Osteocyte (in vitro differentiated cells): ENCODE data around the gene NCAM1. TPM values are rescaled to one million over a fixed set of nuclear protein-coding genes. Genes with fewer than 3 reads are reported as not detected.

Experiments
- DNase-seq: peaks from one replicate; pipeline ENCODE4 v3.0.0; 2021; ENCODE audit warnings: mixed read lengths; ENCODE audit not compliant: unreplicated experiment; ENCODE audit errors: extremely low spot score
- H3K27ac Mint-ChIP-seq: one replicate; pipeline ENCODE4 v1.8.0; 2021; ENCODE audit warnings: mild to moderate bottlenecking, mixed read lengths; ENCODE audit not compliant: unreplicated experiment
- H3K27me3 Mint-ChIP-seq: one replicate; pipeline ENCODE4 v1.8.0; 2021; ENCODE audit warnings: mixed read lengths; ENCODE audit not compliant: unreplicated experiment
- H3K36me3 Mint-ChIP-seq: one replicate; pipeline ENCODE4 v1.8.0; 2021; ENCODE audit warnings: mixed read lengths; ENCODE audit not compliant: unreplicated experiment
- H3K4me1 Mint-ChIP-seq: one replicate; pipeline ENCODE4 v1.8.0; 2021; ENCODE audit warnings: mixed read lengths; ENCODE audit not compliant: unreplicated experiment
- H3K4me3 Mint-ChIP-seq: one replicate; pipeline ENCODE4 v1.8.0; 2021; ENCODE audit warnings: mild to moderate bottlenecking, moderate library complexity, mixed read lengths; ENCODE audit not compliant: unreplicated experiment
- H3K9me3 Mint-ChIP-seq: one replicate; pipeline ENCODE4 v1.8.0; 2021; ENCODE audit warnings: mixed read lengths; ENCODE audit not compliant: unreplicated experiment
- total RNA-seq: library from RNA; stranded (reverse); gene quantifications from 2 replicates; pipeline ENCODE4 v1.2.1, GENCODE V29; 2021
- TF ChIP-seq, protein P1 (sequence below): fragments of 200-600 bp; sonication (generic); IDR thresholded peaks from 2 replicates; pipeline ENCODE4 v1.5.0; 2021; ENCODE audit warnings: antibody characterized with exemption, mild to moderate bottlenecking, moderate library complexity

NCAM1 gene
- total RNA-seq, 1 donor from 2014 or later, result 2.2 TPM

DNA sequence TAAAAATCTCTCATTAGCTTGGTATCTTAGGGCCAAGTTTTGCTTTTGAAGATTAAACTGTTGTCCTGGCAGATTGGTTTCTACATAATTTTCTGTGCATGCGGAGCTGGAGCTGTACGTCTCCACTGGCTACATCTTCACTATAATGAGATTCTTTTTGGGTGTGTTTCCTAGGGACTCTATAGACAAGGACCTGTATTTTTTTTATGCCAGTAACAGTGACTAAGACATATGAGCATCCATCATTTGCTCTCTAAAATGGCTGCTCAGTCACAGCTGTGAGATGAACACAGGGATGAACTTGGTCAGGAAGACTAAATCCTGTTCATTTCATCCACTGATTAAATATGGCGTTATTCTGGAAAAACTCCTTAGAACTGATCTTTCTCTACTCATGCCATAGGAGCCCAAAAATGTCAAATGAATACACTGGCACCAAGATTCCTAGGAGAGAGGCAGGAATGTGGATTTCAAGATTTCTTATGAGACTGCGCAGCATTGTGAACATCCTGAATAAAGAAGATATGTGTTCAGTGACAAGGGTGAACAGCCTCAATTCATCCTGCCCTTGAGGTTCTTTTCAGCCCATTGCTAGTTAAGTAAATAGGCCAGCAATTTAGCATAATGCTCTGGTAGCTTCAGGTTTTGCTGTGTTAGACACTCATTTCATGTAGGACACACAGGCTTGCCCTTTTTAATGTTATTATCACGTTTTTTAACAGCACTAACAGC lies 168.2 kb downstream of the NCAM1 start:
- TF ChIP-seq, protein P1, sequence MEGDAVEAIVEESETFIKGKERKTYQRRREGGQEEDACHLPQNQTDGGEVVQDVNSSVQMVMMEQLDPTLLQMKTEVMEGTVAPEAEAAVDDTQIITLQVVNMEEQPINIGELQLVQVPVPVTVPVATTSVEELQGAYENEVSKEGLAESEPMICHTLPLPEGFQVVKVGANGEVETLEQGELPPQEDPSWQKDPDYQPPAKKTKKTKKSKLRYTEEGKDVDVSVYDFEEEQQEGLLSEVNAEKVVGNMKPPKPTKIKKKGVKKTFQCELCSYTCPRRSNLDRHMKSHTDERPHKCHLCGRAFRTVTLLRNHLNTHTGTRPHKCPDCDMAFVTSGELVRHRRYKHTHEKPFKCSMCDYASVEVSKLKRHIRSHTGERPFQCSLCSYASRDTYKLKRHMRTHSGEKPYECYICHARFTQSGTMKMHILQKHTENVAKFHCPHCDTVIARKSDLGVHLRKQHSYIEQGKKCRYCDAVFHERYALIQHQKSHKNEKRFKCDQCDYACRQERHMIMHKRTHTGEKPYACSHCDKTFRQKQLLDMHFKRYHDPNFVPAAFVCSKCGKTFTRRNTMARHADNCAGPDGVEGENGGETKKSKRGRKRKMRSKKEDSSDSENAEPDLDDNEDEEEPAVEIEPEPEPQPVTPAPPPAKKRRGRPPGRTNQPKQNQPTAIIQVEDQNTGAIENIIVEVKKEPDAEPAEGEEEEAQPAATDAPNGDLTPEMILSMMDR, result no peak
- H3K4me3 Mint-ChIP-seq, result no peak overlapping the region
- no peak overlapping the region for H3K27ac Mint-ChIP-seq
- no peaks in the 10 kb centered on the region for H3K4me1 Mint-ChIP-seq
- DNase-seq, result no peak
- H3K27me3 Mint-ChIP-seq, result no peaks in the 10 kb centered on the region
- no peaks in the 10 kb centered on the region for H3K36me3 Mint-ChIP-seq
- no peaks in the 10 kb centered on the region for H3K9me3 Mint-ChIP-seq

DNA sequence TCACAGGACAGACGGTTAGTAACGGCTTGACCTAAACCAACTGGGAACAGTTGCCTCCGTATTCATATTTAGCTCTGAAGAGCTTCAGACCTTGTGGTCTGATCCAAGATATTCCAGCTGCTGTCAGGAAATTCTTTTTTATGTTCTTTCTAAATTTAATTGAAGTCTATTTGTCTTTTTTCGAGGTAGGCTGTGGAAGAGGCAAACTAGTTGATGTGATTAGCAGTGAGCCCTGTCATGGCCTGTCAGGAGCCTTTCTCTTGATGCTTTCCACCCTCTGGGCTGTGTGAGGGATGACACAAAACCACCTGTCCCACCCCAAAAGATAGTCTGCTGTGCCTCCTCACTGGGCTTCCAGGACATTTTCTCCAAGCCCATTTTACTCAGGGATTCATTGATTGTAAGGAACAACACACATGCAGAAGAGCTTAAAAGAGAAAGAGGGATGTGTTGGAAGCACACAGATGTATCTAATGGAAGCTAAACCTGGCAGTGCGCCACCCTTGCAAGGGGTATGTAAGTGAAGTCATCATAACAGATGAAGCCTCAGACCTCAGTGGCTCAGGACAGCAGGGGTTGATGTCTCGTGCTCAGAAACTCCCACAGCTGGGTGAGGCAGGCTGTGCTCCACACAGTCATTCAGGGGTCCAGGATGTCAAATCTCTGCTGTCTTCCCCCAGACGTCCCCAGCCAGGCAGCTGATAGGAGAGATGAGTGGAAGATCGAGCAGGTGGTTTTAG lies 170.0 kb downstream of the NCAM1 start:
- Mint-ChIP-seq H3K4me3 (no peak overlapping the region), H3K4me1 (no peaks in the 10 kb centered on the region), H3K27me3 (no peaks in the 10 kb centered on the region), H3K27ac (no peak overlapping the region), H3K9me3 (no peaks in the 10 kb centered on the region), H3K36me3 (no peaks in the 10 kb centered on the region)
- DNase-seq, result no peak
- TF ChIP-seq, protein P1, result no peak

DNA sequence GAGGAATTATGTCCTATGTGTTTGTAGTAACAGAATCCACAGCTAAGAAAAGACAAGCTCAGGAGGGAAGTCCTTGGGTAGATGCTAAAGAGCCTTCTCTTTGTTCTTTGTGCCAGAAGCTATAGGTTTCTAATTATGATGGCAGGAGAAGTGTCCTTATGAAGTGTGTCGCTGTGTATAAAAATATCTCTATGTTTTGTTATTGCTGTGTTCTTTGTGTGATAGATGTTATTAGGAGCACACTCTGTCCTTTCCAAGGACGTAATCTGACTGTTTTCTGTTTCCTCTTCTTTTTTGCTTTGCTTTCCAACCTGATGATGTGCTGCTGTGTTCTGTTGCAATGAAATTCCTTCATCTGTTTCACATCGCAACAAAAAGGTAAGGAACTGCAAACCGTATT lies 171.9 kb downstream of the NCAM1 start:
- no peaks in the 10 kb centered on the region for H3K36me3 Mint-ChIP-seq
- TF ChIP-seq, protein P1, result no peak
- no peaks in the 10 kb centered on the region for H3K4me1 Mint-ChIP-seq
- no peaks in the 10 kb centered on the region for H3K27me3 Mint-ChIP-seq
- DNase-seq, result no peak
- H3K9me3 Mint-ChIP-seq, result no peaks in the 10 kb centered on the region
- H3K27ac Mint-ChIP-seq, result no peak overlapping the region
- no peak overlapping the region for H3K4me3 Mint-ChIP-seq

DNA sequence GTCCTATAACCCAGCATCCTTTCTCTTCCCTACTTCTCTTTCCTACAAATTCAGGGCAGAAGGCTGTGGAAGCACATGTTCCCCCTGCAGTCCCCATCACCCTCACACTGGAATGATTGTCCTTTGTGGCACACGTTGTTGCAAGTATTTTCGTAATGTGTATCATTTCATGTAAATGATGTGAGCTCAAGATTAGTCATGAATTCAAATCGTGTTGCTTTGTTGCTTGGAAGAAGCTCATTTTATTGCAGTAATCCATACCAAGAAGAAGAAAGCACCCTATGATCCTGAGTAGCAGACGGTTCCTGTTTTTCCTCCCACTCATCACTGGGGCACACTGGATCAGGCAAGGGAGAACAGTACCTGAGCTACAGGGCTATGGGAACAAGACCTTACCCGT lies 173.4 kb downstream of the NCAM1 start:
- Mint-ChIP-seq H3K36me3 (no peaks in the 10 kb centered on the region), H3K27ac (no peak overlapping the region), H3K4me3 (no peak overlapping the region), H3K4me1 (no peaks in the 10 kb centered on the region), H3K27me3 (no peaks in the 10 kb centered on the region), H3K9me3 (no peaks in the 10 kb centered on the region)
- TF ChIP-seq, protein P1, result no peak
- DNase-seq, result no peak

DNA sequence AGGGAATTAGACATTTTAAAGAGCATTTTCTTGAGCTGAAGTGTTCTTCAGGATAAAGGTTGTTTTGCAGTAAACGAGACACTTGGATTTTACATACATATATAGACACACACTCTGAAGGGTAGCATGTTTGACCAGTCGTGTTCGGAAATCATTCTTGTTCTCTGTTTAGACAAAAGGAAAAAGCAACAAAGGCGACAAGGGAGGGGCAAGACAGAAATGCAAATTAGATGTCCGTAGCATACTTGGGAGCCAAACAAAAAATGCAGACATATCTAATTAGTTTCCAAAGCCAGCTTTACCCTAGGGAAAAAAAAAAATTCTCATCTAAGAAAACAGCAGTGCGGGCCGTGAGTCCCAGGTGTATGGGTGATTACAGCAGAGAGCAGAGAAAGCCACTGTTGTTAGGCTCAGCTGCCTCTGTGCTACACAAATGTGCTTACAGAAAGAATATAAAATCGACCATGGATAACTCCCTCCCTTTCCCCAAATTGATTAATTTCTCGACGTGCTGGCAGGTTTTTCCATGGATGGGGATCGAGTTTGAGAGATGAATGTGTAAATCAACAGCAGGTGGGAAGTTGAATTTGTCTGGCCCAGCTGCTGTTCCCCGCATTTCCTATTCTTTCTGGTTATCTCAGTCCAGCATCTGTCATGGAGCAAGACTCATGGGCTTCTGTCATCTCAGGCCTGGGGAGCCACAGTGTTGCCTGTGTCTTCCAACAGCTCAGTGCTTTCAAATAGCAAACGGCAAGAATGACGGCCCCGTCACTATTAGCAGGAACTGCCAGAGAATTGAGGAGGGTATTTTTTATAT lies 176.7 kb downstream of the NCAM1 start:
- Mint-ChIP-seq H3K4me1 (no peaks in the 10 kb centered on the region), H3K4me3 (no peak overlapping the region), H3K9me3 (no peaks in the 10 kb centered on the region), H3K27me3 (peaks cover 3% of the 10 kb centered on the region), H3K27ac (no peak overlapping the region), H3K36me3 (no peaks in the 10 kb centered on the region)
- DNase-seq, result no peak
- TF ChIP-seq, protein P1, result no peak
